Measurements from ENCODE around the gene BLNK. TPM values are rescaled to one million over a fixed set of nuclear protein-coding genes. Genes with fewer than 3 reads are reported as not detected.

The BLNK gene
- total RNA-seq, 6 donors from 2014 or later, result 7.0 to 17.8 (median 10.8) TPM

DNA sequence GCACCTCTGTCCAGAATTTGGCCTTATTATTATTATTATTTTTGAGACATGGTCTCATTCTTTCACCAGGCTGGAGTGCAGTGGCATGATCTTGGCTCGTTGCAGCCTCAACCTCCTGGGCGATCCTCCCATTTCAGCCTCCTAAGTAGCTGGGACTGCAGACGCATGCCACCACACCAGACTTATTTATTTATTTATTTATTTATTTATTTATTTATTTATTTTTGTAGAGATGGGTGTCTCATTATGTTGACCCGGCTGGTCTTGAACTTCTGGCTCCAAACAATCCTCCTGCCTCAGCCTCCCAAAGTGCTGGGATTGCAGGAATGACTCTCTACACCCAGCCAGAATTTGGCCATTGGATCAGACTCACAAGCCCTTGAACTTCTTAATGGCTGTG is 6.4 kb downstream of the BLNK start:
- no peak overlapping the region for H3K4me3 ChIP-seq
- ATAC-seq (ENCODE audit: low FRiP score in 2 of 2) (no peak), DNase-seq (no peak)
- TF ChIP-seq EP300 (IDR thresholded peaks at IDR 0.05) (no peak), POLR2AphosphoS5 (IDR thresholded peaks at IDR 0.05) (no peak), CTCF (IDR thresholded peaks at IDR 0.05) (no peak), POLR2A (IDR thresholded peaks at IDR 0.05) (no peak)
- H3K27ac ChIP-seq, result no peak overlapping the region
- WGBS, 2 donors, result 97 to 98% methylated on average over 4 of the region's 4 CpGs
- peaks cover 0 to 5% (median under 1%) of the 10 kb centered on the region in 4 donors for H3K4me1 ChIP-seq
- H3K36me3 ChIP-seq, result no peaks in the 10 kb centered on the region
- H3K27me3 ChIP-seq, result no peaks in the 10 kb centered on the region
- H3K9me3 ChIP-seq, result no peaks in the 10 kb centered on the region

- ATAC-seq (ENCODE audit: low FRiP score in 2 of 2) (no peak), DNase-seq (no peak)
- Histone ChIP-seq H3K9me3 (no peaks in the 10 kb centered on the region), H3K36me3 (no peaks in the 10 kb centered on the region), H3K4me3 (no peak overlapping the region), H3K4me1 (peaks cover 0 to 8% (median 2%) of the 10 kb centered on the region in 4 donors), H3K27me3 (no peaks in the 10 kb centered on the region), H3K27ac (no peak overlapping the region)
- TF ChIP-seq CTCF (IDR thresholded peaks at IDR 0.05), result no peak
- no peak for TF ChIP-seq POLR2AphosphoS5 (IDR thresholded peaks at IDR 0.05)
- TF ChIP-seq EP300 (IDR thresholded peaks at IDR 0.05), result no peak
- no peak for TF ChIP-seq POLR2A (IDR thresholded peaks at IDR 0.05)
- WGBS, 2 donors, result 80 to 86% methylated on average over 4 of the region's 4 CpGs
Observed at GRCh38 chr10:96263669-96264068, 7.7 kb downstream of the BLNK start.

DNA sequence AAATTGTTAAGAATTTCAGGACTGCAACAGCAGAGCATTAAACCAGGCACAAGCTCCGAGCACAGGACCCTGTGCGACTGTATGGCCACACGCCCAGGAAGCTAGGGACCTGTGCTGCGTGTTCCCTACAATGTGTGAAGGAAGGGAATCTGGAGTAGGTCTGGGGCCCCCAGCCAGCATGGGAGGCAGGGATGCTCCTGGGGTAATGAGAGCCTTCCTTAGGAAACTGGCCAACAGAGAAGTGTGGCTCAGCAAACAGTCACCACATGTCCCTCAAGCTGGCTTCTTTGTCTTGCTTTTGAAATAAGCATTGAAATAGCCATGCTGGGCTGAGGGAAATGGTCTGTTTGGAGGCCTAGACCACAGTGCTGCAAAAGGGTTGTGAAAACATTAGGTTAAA is 8.2 kb downstream of the BLNK start:
- no peaks in the 10 kb centered on the region for H3K9me3 ChIP-seq
- no peak for TF ChIP-seq POLR2AphosphoS5 (IDR thresholded peaks at IDR 0.05)
- no peak for TF ChIP-seq CTCF (IDR thresholded peaks at IDR 0.05)
- TF ChIP-seq POLR2A (IDR thresholded peaks at IDR 0.05), result no peak
- no peak for TF ChIP-seq EP300 (IDR thresholded peaks at IDR 0.05)
- H3K27ac ChIP-seq, result no peak overlapping the region
- WGBS, 2 donors, result 77 to 82% methylated on average over 4 of the region's 4 CpGs
- ATAC-seq (ENCODE audit: low FRiP score in 2 of 2) (no peak), DNase-seq (no peak)
- H3K4me1 ChIP-seq, result peaks cover 0 to 11% (median 3%) of the 10 kb centered on the region in 4 donors
- no peak overlapping the region for H3K4me3 ChIP-seq
- no peaks in the 10 kb centered on the region for H3K36me3 ChIP-seq
- no peaks in the 10 kb centered on the region for H3K27me3 ChIP-seq

- no peaks in the 10 kb centered on the region for H3K36me3 ChIP-seq
- DNase-seq (no peak), ATAC-seq (ENCODE audit: low FRiP score in 2 of 2) (no peak)
- peaks cover 3 to 22% (median 8%) of the 10 kb centered on the region in 4 donors for H3K4me1 ChIP-seq
- H3K4me3 ChIP-seq, result no peak overlapping the region
- no peak overlapping the region for H3K27ac ChIP-seq
- WGBS, 2 donors, result 77 to 86% methylated on average over 3 of the region's 3 CpGs
- TF ChIP-seq POLR2AphosphoS5 (IDR thresholded peaks at IDR 0.05) (no peak), EP300 (IDR thresholded peaks at IDR 0.05) (no peak), POLR2A (IDR thresholded peaks at IDR 0.05) (no peak), CTCF (IDR thresholded peaks at IDR 0.05) (no peak)
- H3K9me3 ChIP-seq, result no peaks in the 10 kb centered on the region
- no peaks in the 10 kb centered on the region for H3K27me3 ChIP-seq
Observed at GRCh38 chr10:96261930-96262329, 9.4 kb downstream of the BLNK start.

- ATAC-seq (ENCODE audit: low FRiP score in 2 of 2) (no peak), DNase-seq (no peak)
- H3K9me3 ChIP-seq, result no peaks in the 10 kb centered on the region
- no peak overlapping the region for H3K4me3 ChIP-seq
- peaks cover 3 to 22% (median 8%) of the 10 kb centered on the region in 4 donors for H3K4me1 ChIP-seq
- 78 to 89% methylated on average over 2 of the region's 2 CpGs for WGBS, 2 donors
- TF ChIP-seq EP300 (IDR thresholded peaks at IDR 0.05) (no peak), POLR2AphosphoS5 (IDR thresholded peaks at IDR 0.05) (no peak), CTCF (IDR thresholded peaks at IDR 0.05) (no peak), POLR2A (IDR thresholded peaks at IDR 0.05) (no peak)
- no peaks in the 10 kb centered on the region for H3K27me3 ChIP-seq
- no peaks in the 10 kb centered on the region for H3K36me3 ChIP-seq
- H3K27ac ChIP-seq, result no peak overlapping the region
Observed at GRCh38 chr10:96261132-96261531, 10.2 kb downstream of the BLNK start.

All from upper lobe of left lung (tissue), 6 donors.